Thyroid gland (tissue), 4 donors: ENCODE data around the gene CARMIL1.

Experiments
- POLR2A ChIP-seq, 2 donors: fragments of 450-650 bp; IDR thresholded peaks; one replicate each; pipeline ENCODE4 v1.6.1; 2017; ENCODE audit warnings: antibody characterized with exemption in 2 of 2, mild to moderate bottlenecking in 2 of 2, moderate library complexity in 1 of 2
- TF ChIP-seq, protein P1 (sequence below), 6 experiments: fragments of 200-600 bp in 3 of 6; fragments of 450-650 bp in 3 of 6; sonication (generic) in 3 of 6; IDR thresholded peaks; one replicate each; pipeline ENCODE4 v1.5.1; 2016 to 2019; ENCODE audit warnings: antibody characterized with exemption in 6 of 6, mild to moderate bottlenecking in 2 of 6, inconsistent platforms in 1 of 6, moderate library complexity in 1 of 6

DNA sequence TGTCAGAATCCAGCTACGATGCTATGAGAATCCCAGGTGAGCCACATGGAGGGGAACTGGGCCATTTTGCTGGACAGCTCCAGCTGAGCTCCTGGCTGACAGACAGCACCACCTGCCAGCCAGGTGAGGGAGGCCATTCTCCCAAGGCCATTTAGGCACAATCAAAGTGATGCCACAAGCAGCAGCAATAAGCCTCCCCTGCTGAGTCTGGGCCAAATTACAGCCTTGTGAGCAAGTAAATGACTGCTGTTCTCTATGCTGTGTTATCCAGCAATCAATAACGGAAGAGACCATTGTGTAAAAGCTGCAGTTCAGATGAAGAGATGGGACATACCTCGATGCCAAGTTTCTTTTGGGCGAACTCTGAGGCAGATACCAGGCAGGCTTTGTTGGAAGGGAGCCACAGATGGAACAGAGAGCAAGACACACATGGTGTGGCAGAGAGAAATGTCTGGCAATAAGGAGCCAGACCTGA is 358.8 kb downstream of the CARMIL1 start:
- TF ChIP-seq, protein P1, sequence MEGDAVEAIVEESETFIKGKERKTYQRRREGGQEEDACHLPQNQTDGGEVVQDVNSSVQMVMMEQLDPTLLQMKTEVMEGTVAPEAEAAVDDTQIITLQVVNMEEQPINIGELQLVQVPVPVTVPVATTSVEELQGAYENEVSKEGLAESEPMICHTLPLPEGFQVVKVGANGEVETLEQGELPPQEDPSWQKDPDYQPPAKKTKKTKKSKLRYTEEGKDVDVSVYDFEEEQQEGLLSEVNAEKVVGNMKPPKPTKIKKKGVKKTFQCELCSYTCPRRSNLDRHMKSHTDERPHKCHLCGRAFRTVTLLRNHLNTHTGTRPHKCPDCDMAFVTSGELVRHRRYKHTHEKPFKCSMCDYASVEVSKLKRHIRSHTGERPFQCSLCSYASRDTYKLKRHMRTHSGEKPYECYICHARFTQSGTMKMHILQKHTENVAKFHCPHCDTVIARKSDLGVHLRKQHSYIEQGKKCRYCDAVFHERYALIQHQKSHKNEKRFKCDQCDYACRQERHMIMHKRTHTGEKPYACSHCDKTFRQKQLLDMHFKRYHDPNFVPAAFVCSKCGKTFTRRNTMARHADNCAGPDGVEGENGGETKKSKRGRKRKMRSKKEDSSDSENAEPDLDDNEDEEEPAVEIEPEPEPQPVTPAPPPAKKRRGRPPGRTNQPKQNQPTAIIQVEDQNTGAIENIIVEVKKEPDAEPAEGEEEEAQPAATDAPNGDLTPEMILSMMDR (IDR thresholded peaks at IDR 0.05) = no peak
- TF ChIP-seq POLR2A (IDR thresholded peaks at IDR 0.05) = no peak
